Stomach (tissue), 4 donors: ENCODE data around the gene GABRB1.

ENCODE experiments used
- EP300 ChIP-seq: sonication (generic); formaldehyde crosslinking; IDR thresholded peaks from one replicate; pipeline ENCODE4 v1.6.1; 2017; ENCODE audit warnings: antibody characterized with exemption
- POLR2A ChIP-seq, 4 donors: fragments of 450-650 bp; IDR thresholded peaks; one replicate each; pipeline ENCODE4 v1.6.1; 2016; ENCODE audit warnings: antibody characterized with exemption in 4 of 4, control low read depth in 2 of 4, mild to moderate bottlenecking in 1 of 4, moderate library complexity in 1 of 4
- POLR2AphosphoS5 ChIP-seq, 3 donors: sonication (generic); formaldehyde crosslinking; IDR thresholded peaks; one replicate each; pipeline ENCODE4 v1.6.1; 2016; ENCODE audit warnings: antibody characterized with exemption in 3 of 3
- TF ChIP-seq, protein P1 (sequence below), 7 experiments: fragments of 450-650 bp in 4 of 7; fragments of 200-600 bp in 3 of 7; sonication (generic) in 3 of 7; IDR thresholded peaks; one replicate each; pipeline ENCODE4 v1.5.1; 2016 to 2019; ENCODE audit warnings: antibody characterized with exemption in 7 of 7, control low read depth in 2 of 7, mild to moderate bottlenecking in 1 of 7

GRCh38 chr4:47203593-47203992 is 172.2 kb downstream of the GABRB1 start:
- TF ChIP-seq, protein P1, sequence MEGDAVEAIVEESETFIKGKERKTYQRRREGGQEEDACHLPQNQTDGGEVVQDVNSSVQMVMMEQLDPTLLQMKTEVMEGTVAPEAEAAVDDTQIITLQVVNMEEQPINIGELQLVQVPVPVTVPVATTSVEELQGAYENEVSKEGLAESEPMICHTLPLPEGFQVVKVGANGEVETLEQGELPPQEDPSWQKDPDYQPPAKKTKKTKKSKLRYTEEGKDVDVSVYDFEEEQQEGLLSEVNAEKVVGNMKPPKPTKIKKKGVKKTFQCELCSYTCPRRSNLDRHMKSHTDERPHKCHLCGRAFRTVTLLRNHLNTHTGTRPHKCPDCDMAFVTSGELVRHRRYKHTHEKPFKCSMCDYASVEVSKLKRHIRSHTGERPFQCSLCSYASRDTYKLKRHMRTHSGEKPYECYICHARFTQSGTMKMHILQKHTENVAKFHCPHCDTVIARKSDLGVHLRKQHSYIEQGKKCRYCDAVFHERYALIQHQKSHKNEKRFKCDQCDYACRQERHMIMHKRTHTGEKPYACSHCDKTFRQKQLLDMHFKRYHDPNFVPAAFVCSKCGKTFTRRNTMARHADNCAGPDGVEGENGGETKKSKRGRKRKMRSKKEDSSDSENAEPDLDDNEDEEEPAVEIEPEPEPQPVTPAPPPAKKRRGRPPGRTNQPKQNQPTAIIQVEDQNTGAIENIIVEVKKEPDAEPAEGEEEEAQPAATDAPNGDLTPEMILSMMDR (IDR thresholded peaks at IDR 0.05), result no peak
- no peak for TF ChIP-seq POLR2A (IDR thresholded peaks at IDR 0.05)
- TF ChIP-seq EP300, result no peak
- no peak for TF ChIP-seq POLR2AphosphoS5 (IDR thresholded peaks at IDR 0.05)
